HG02885 (cell line): Measurements from ENCODE around the gene CYTH4.

Source experiments
- ATAC-seq: cut with Tn5 transposase; IDR thresholded peaks from one replicate; pipeline ENCODE4 v1.9.1; 2021; ENCODE audit warnings: mild to moderate bottlenecking; ENCODE audit not compliant: unreplicated experiment, poor library complexity

The CYTH4 gene

GRCh38 chr22:37267661-37268413, 14.5 kb upstream of the CYTH4 start:
- no peak for ATAC-seq

- no peak for ATAC-seq
These were observed 12.2 kb upstream of the CYTH4 start for GRCh38 chr22:37269936-37270678.

- ATAC-seq = no peak
These were observed 11.2 kb upstream of the CYTH4 start for GRCh38 chr22:37270928-37271650.

GRCh38 chr22:37273126-37273845, 9.0 kb upstream of the CYTH4 start:
- ATAC-seq = no peak

GRCh38 chr22:37273846-37274225, 8.5 kb upstream of the CYTH4 start:
- no peak for ATAC-seq

GRCh38 chr22:37274380-37274862, 7.9 kb upstream of the CYTH4 start:
- no peak for ATAC-seq

- no peak for ATAC-seq
These were observed 7.2 kb upstream of the CYTH4 start for GRCh38 chr22:37275134-37275533.

- no peak for ATAC-seq
These were observed 6.7 kb upstream of the CYTH4 start for GRCh38 chr22:37275622-37276021.

- no peak for ATAC-seq
These were observed 5.5 kb upstream of the CYTH4 start for GRCh38 chr22:37276776-37277175.

- ATAC-seq = no peak
These were observed 4.9 kb upstream of the CYTH4 start for GRCh38 chr22:37277384-37277783.

- ATAC-seq = no peak
These were observed 4.0 kb upstream of the CYTH4 start for GRCh38 chr22:37278261-37278660.

- ATAC-seq = no peak
These were observed 2.8 kb upstream of the CYTH4 start for GRCh38 chr22:37279331-37280181.

GRCh38 chr22:37280718-37281117, 1.6 kb upstream of the CYTH4 start:
- no peak for ATAC-seq

- ATAC-seq = no peak
These were observed 1.1 kb upstream of the CYTH4 start for GRCh38 chr22:37281195-37281594.

- no peak for ATAC-seq
These were observed 493 bp upstream of the CYTH4 start for GRCh38 chr22:37281646-37282384.

GRCh38 chr22:37283393-37283937, 1.2 kb downstream of the CYTH4 start:
- no peak for ATAC-seq

- no peak for ATAC-seq
These were observed 2.0 kb downstream of the CYTH4 start for GRCh38 chr22:37284126-37284804.

GRCh38 chr22:37284805-37285355, 2.6 kb downstream of the CYTH4 start:
- ATAC-seq = peak; percentile 44
